ENCODE results near the gene PRKACA.
A peak's percentile ranks its signal among the peaks of the same experiment; 100 is the strongest.

PRKACA gene

DNA sequence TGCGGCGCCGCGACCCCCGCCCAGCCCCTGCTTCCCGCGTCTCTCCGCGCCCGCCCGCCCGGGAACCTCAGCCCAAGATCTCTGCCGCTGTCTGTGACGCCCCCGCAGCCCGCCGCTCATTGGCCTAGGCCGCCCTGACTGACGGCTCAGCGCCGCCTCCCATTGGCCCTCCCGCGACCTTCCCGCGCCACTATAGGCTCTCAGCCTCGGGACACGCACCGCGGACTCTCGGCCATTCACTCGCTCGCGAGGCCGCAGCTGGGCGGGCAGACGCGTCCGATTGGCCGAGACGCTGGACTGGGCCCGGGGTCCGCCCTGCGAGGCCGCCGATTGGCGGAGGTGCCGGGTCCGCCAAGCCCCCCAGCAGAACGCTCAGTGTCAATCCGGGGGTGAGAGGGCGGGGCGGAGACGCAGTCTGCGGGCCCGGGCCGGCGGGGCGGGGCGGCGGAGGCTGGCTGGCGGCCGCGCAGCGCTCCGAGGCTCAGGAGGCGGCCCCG, at the start of gene PRKACA:
PRKACA (minus strand) TSS at position 95 of the 497 bp plus-strand sequence. CDS start 215 bp downstream, outside the sequence.
- Histone ChIP-seq H3K27me3 (ENCODE audit: insufficient read depth, low read length) (no peaks in the 10 kb centered on the region), H3K4me1 (ENCODE audit: control insufficient read depth, insufficient read depth, low read length, unreplicated experiment) (peaks cover 30% of the 10 kb centered on the region), H3K36me3 (ENCODE audit: insufficient read depth, low read length) (no peaks in the 10 kb centered on the region), H2AFZ (ENCODE audit: low read length, unreplicated experiment) (peak within 1 kb of the TSS; percentile 4), H3K79me2 (ENCODE audit: control insufficient read depth, insufficient read depth, low read length, unreplicated experiment) (peaks cover 45% of the 10 kb centered on the region), H3K27ac (ENCODE audit: low read depth, low read length) (peak within 1 kb of the TSS; percentile 89), H3K4me3 (ENCODE audit: low read depth, low read length) (peak within 1 kb of the TSS; percentile 96)

DNA sequence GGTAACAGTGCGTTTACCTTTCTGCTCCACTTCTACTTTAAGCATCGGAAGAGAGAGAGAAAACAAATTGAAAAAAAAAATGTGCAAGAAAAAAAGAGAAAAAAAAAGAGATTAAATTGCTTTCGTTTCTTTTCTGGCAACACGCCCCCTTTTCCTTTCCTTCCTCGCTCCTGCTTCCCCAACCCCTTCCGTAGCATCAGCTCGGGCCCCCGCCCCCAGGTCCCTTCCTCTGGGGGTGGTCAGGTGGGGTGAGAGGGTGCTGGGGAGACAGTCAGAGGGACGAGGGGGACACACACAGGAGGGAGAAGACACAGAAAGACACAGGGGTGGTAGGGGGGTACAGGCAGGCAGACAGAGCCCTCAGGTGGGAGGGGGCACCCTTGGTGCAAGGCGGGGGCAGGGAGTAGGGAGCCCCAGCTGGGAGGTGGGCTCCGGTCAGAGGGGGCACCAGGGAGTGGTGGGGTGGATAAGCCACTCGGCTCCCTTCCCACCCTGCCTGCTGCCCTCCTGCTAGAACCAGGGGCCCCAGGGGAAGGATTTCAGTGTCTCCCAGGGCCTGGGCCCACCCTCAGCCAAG, 49.5 kb upstream of the PRKACA start:
- no peak overlapping the region for H3K27ac ChIP-seq (ENCODE audit: low read depth, low read length)
- H3K4me1 ChIP-seq (ENCODE audit: control insufficient read depth, insufficient read depth, low read length, unreplicated experiment), result no peaks in the 10 kb centered on the region
- no peaks in the 10 kb centered on the region for H3K79me2 ChIP-seq (ENCODE audit: control insufficient read depth, insufficient read depth, low read length, unreplicated experiment)
- no peak overlapping the region for H2AFZ ChIP-seq (ENCODE audit: low read length, unreplicated experiment)
- H3K36me3 ChIP-seq (ENCODE audit: insufficient read depth, low read length), result no peaks in the 10 kb centered on the region
- no peaks in the 10 kb centered on the region for H3K27me3 ChIP-seq (ENCODE audit: insufficient read depth, low read length)
- no peak overlapping the region for H3K4me3 ChIP-seq (ENCODE audit: low read depth, low read length)

DNA sequence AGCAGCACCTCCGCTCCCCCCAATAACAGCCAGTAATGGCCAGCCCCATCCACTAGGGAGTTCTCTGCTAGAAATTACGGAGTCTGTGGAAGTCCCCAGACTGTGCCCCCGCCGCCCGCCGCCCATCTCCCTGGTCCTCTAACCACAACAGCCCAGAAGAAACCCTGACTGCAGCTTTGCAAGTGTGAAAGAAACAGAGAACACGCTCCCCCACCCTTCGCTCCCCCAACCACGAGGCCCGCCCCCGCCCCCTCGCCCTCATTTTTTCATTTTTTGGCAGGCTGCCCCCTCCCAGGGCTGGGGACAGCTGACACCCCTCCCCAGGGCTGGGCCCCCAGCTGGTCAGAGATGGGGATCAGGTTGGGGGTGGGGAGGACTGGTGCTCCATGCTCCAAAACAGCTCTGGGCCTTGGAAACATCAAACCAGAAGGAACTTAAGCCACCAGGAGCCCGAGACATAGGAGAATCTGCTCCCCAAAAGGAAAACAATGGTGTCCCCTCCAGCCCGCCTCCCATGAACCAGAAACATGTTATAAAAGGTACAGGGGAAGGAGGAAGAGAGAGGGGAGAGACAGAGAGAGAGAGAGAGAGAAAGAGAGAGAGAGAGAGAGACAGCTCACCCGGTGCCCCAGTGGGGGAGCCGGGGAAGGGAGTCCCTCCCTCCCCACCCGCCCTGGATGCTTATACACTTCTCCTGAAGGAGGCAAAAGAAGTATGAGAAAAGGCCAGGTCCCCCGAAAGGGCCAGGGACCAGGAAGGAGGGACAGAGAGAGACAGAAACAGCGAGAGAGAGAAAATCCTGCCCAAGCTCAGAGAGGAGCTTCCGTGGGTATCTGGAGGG, 48.6 kb upstream of the PRKACA start:
- Histone ChIP-seq H3K27ac (ENCODE audit: low read depth, low read length) (no peak overlapping the region), H3K27me3 (ENCODE audit: insufficient read depth, low read length) (no peaks in the 10 kb centered on the region), H3K4me1 (ENCODE audit: control insufficient read depth, insufficient read depth, low read length, unreplicated experiment) (no peaks in the 10 kb centered on the region), H3K36me3 (ENCODE audit: insufficient read depth, low read length) (no peaks in the 10 kb centered on the region), H3K79me2 (ENCODE audit: control insufficient read depth, insufficient read depth, low read length, unreplicated experiment) (no peaks in the 10 kb centered on the region), H2AFZ (ENCODE audit: low read length, unreplicated experiment) (no peak overlapping the region), H3K4me3 (ENCODE audit: low read depth, low read length) (no peak overlapping the region)

DNA sequence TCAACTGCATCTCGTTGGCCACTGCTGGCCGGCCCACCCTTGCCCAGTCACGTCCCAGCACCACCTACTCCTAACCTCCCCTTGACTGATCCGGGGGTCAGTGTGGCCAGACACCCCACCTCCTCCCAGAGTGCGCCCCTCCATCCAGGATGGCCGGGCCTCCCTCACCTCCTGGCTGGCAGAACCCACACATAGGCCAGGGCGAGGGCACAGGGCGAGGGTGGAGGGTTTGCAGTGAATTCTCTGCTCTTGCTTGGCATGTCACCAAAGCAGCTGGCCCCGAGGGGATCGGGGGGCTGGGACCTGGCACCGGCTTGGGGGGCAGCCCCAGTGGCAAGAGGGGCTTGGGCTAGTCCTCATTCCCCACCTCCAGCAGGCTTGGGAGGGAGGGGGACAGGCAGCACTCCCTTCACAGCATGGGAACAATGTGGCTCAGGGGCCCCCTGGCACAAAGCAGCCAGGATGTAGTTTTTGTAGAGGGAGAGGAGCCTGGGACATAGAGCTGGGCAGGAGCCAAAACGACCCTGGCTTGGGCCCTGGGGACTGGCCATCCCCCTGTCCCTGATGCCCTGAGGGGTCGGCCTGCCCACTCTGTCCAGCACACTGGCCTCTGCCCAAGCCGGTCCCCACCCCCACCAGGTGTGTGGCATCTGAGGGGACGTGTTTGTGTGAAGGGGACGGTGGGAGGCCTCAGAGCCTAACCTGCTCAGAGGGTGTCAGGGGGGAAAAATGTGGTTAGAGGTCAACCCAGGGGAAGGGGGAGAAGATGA, 47.3 kb upstream of the PRKACA start:
- Histone ChIP-seq H3K79me2 (ENCODE audit: control insufficient read depth, insufficient read depth, low read length, unreplicated experiment) (no peaks in the 10 kb centered on the region), H3K36me3 (ENCODE audit: insufficient read depth, low read length) (no peaks in the 10 kb centered on the region), H3K4me3 (ENCODE audit: low read depth, low read length) (no peak overlapping the region), H3K4me1 (ENCODE audit: control insufficient read depth, insufficient read depth, low read length, unreplicated experiment) (no peaks in the 10 kb centered on the region), H3K27ac (ENCODE audit: low read depth, low read length) (no peak overlapping the region), H2AFZ (ENCODE audit: low read length, unreplicated experiment) (no peak overlapping the region), H3K27me3 (ENCODE audit: insufficient read depth, low read length) (no peaks in the 10 kb centered on the region)

DNA sequence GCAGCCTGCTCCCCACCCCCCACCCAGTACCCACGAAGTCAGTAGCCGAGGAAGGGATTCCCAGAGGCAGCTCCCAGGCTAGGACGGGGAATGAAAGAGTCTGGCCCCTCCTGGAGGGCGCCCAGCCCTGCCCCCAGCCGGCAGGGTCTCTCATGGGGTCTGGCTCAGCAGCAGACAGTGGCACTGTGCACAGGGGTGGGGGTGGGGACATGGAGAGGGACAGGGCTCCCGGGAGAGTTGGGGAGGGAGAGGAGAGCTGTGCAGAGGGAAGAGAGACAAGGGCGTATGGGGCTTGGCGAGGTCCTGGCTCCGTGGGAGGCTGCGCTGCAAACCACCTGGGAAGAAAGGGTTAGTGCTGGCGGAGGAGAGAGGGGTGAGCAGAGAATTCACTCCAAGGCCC, 46.5 kb upstream of the PRKACA start:
- Histone ChIP-seq H3K79me2 (ENCODE audit: control insufficient read depth, insufficient read depth, low read length, unreplicated experiment) (no peaks in the 10 kb centered on the region), H3K36me3 (ENCODE audit: insufficient read depth, low read length) (no peaks in the 10 kb centered on the region), H3K27ac (ENCODE audit: low read depth, low read length) (no peak overlapping the region), H3K27me3 (ENCODE audit: insufficient read depth, low read length) (no peaks in the 10 kb centered on the region), H3K4me3 (ENCODE audit: low read depth, low read length) (no peak overlapping the region), H2AFZ (ENCODE audit: low read length, unreplicated experiment) (no peak overlapping the region), H3K4me1 (ENCODE audit: control insufficient read depth, insufficient read depth, low read length, unreplicated experiment) (no peaks in the 10 kb centered on the region)

DNA sequence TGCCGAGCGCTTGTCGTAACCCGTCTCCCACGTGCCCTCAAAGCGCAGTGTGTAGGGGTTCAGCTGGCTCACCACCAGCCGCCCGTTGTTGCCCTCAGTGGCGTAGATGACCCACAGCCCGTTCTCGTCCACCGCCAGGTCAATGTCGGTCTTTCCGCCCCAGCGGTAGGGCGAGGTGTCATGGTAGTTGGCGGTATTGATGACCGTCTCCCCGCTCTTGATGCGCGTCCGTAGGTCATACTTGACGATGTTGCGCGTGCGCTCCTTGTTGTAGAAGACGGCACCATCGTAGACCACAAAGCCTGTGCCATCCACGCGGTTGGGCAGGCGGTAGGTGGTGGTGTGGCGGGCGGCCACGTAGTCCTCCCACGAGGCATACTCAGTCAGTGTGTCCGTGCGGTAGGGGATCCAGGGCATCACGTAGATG, 45.3 kb upstream of the PRKACA start:
- Histone ChIP-seq H3K27me3 (ENCODE audit: insufficient read depth, low read length) (no peaks in the 10 kb centered on the region), H3K79me2 (ENCODE audit: control insufficient read depth, insufficient read depth, low read length, unreplicated experiment) (no peaks in the 10 kb centered on the region), H3K4me1 (ENCODE audit: control insufficient read depth, insufficient read depth, low read length, unreplicated experiment) (no peaks in the 10 kb centered on the region), H3K27ac (ENCODE audit: low read depth, low read length) (no peak overlapping the region), H3K36me3 (ENCODE audit: insufficient read depth, low read length) (no peaks in the 10 kb centered on the region), H2AFZ (ENCODE audit: low read length, unreplicated experiment) (no peak overlapping the region), H3K4me3 (ENCODE audit: low read depth, low read length) (no peak overlapping the region)

DNA sequence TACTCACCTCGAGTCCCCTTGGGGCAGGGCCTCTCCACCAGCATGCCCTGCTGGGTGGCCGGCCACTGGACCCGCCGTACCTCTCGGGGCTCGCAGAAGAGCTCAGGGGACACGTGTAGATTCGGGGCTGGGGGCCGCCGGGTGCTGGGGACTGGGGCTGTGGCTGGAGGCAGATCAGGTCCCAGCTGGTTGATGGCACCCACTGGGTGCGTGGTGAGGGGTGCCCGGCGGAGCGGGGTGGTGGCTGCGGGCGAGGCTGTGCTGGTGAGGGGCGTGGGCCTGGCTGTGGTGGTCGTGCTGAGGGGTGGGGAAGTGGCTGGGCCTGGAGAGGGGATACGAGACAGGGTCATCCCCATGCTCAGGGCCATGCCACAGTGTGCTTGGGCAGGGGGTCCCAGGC, 43.7 kb upstream of the PRKACA start:
- no peaks in the 10 kb centered on the region for H3K79me2 ChIP-seq (ENCODE audit: control insufficient read depth, insufficient read depth, low read length, unreplicated experiment)
- H2AFZ ChIP-seq (ENCODE audit: low read length, unreplicated experiment), result no peak overlapping the region
- no peaks in the 10 kb centered on the region for H3K4me1 ChIP-seq (ENCODE audit: control insufficient read depth, insufficient read depth, low read length, unreplicated experiment)
- H3K4me3 ChIP-seq (ENCODE audit: low read depth, low read length), result no peak overlapping the region
- no peak overlapping the region for H3K27ac ChIP-seq (ENCODE audit: low read depth, low read length)
- no peaks in the 10 kb centered on the region for H3K27me3 ChIP-seq (ENCODE audit: insufficient read depth, low read length)
- no peaks in the 10 kb centered on the region for H3K36me3 ChIP-seq (ENCODE audit: insufficient read depth, low read length)

DNA sequence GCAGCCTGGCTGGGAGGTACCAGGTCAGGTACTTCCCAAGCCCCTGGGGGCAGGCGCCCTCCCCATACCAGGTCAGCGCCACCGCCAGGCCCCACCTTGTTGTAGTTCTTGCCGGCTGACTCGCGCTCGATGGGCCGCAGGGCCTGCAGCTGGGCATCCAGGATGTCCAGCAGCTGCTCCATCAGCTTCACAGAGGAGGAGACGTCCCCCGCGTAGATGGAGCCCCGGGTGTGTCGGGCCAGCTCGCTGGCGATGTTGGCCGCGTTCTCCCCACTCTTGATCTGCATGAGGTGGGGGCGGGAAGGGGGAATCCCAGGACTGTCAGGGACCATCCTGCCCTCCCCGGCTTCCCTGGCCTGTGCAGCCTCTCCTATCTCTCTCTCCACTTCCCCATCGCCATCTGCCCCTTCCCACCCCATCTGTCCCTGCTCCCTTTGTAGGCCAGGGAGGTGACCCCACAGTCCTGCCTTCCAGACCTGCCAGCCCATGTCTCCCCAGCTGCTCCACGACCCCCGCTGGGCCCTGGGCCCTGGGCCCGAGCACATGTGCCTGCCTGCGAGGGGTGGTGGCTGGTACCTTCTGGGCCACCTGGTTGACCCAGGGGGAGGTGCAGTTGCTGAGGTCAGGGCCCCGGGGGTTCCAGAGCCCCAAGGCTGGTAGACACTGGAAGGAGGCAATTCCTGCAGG, 42.6 kb upstream of the PRKACA start:
- Histone ChIP-seq H3K36me3 (ENCODE audit: insufficient read depth, low read length) (no peaks in the 10 kb centered on the region), H3K4me1 (ENCODE audit: control insufficient read depth, insufficient read depth, low read length, unreplicated experiment) (no peaks in the 10 kb centered on the region), H3K27ac (ENCODE audit: low read depth, low read length) (no peak overlapping the region), H3K27me3 (ENCODE audit: insufficient read depth, low read length) (no peaks in the 10 kb centered on the region), H2AFZ (ENCODE audit: low read length, unreplicated experiment) (no peak overlapping the region), H3K79me2 (ENCODE audit: control insufficient read depth, insufficient read depth, low read length, unreplicated experiment) (no peaks in the 10 kb centered on the region), H3K4me3 (ENCODE audit: low read depth, low read length) (no peak overlapping the region)

DNA sequence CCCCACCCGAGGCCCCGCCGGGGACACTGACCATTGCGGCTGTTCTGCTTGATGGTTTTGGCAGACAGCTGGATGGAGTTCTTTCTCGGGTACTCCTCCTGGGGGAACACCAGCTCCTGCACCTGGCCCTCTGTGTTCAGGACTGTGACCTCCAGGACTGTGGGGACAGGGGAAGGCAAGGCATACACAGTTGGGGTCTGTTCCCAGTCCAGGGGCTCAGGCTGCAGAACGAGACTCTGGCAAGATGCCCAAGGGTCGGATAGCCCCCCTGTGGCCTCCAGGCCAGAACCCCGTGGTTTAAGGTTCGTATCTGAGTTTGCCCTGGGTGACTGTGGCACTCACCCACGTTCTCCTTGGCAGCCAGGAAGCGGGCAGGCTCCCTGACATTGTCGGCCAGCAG, 41.5 kb upstream of the PRKACA start:
- Histone ChIP-seq H3K36me3 (ENCODE audit: insufficient read depth, low read length) (no peaks in the 10 kb centered on the region), H3K27ac (ENCODE audit: low read depth, low read length) (no peak overlapping the region), H3K79me2 (ENCODE audit: control insufficient read depth, insufficient read depth, low read length, unreplicated experiment) (no peaks in the 10 kb centered on the region), H2AFZ (ENCODE audit: low read length, unreplicated experiment) (no peak overlapping the region), H3K27me3 (ENCODE audit: insufficient read depth, low read length) (no peaks in the 10 kb centered on the region), H3K4me1 (ENCODE audit: control insufficient read depth, insufficient read depth, low read length, unreplicated experiment) (peaks cover 2% of the 10 kb centered on the region), H3K4me3 (ENCODE audit: low read depth, low read length) (no peak overlapping the region)

DNA sequence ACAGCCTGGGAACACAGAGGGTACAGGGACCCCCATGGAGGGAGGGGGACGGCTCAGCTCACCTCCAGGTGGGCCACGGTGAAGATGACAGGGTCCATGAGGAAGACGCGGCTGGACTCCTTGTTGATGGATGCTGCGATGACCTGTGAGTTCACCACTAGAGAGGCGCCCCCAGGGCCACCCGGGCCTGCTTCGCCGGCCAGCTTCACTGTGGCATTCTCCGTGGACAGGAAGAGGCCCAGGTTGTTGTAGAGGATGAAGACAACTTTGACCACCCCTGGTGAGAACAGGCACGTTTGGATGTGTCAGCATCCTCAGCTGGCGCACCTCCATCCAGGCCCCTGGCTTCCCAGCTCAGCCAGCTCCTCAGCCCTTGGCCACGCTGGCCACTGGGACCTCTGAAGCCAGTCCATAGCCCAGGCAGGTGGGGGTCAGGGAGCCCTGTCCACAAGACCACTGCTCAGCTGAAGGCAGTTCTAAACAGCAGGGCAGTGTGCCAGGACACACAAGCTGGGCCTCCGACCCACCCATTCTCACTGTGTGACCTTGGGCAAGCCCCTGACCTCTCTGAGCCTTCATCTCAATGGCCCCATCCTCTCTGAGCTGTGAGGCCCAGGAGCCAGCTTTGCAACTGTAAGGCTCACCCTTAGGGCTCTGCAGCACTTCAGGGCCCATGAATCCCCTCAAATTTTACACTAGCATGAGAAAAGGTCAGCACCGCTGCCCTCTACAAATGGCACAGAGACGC, 40.9 kb upstream of the PRKACA start:
- H3K36me3 ChIP-seq (ENCODE audit: insufficient read depth, low read length), result no peaks in the 10 kb centered on the region

More for the DNA sequence above, 40.9 kb upstream of the PRKACA start:
- no peak overlapping the region for H3K27ac ChIP-seq (ENCODE audit: low read depth, low read length)
- H2AFZ ChIP-seq (ENCODE audit: low read length, unreplicated experiment), result no peak overlapping the region
- H3K27me3 ChIP-seq (ENCODE audit: insufficient read depth, low read length), result no peaks in the 10 kb centered on the region
- H3K4me1 ChIP-seq (ENCODE audit: control insufficient read depth, insufficient read depth, low read length, unreplicated experiment), result peaks cover 3% of the 10 kb centered on the region
- H3K4me3 ChIP-seq (ENCODE audit: low read depth, low read length), result no peak overlapping the region
- no peaks in the 10 kb centered on the region for H3K79me2 ChIP-seq (ENCODE audit: control insufficient read depth, insufficient read depth, low read length, unreplicated experiment)

All from ACC112 (cell line).